Muscle of leg (tissue), 11 donors: ENCODE data around the gene SPDYE3. TPM values are rescaled to one million over a fixed set of nuclear protein-coding genes. Genes with fewer than 3 reads are reported as not detected.

ENCODE experiments used
- DNase-seq: peaks from one replicate; pipeline ENCODE4 v3.0.0; 2013
- H3K27ac ChIP-seq: one replicate; pipeline ENCODE4 v1.5.1; 2013; ENCODE audit warnings: mild to moderate bottlenecking, low read length, control low read depth
- H3K27me3 ChIP-seq: one replicate; pipeline ENCODE4 v1.6.1; 2013; ENCODE audit warnings: low read length; ENCODE audit not compliant: control insufficient read depth, insufficient read depth
- H3K36me3 ChIP-seq: one replicate; pipeline ENCODE4 v1.6.1; 2013; ENCODE audit warnings: low read length; ENCODE audit not compliant: control insufficient read depth, insufficient read depth
- H3K4me1 ChIP-seq: one replicate; pipeline ENCODE4 v1.6.1; 2013; ENCODE audit warnings: low read length; ENCODE audit not compliant: control insufficient read depth, insufficient read depth
- H3K4me3 ChIP-seq: one replicate; pipeline ENCODE4 v1.5.1; 2013; ENCODE audit warnings: low read length, control low read depth
- H3K9me3 ChIP-seq: replicated peaks from 2 replicates; pipeline ENCODE4 v1.6.1; 2013; ENCODE audit warnings: low read depth, low read length; ENCODE audit not compliant: control insufficient read depth
- WGBS: methylation state at CpG from one replicate; pipeline ENCODE4 v1.1.5; 2013; ENCODE audit warnings: missing lambda C conversion rate; ENCODE audit not compliant: insufficient coverage; 5-methylcytosine and 5-hydroxymethylcytosine counted together
- polyA plus RNA-seq, 8 donors: library from polyadenylated mRNA; unstranded; fragments of 120-200 nt; gene quantifications; one replicate each; pipeline versions ENCODE4 v1.2.1 to v1.2.3, GENCODE V29; 2013; ENCODE audit warnings: inconsistent platforms in 1 of 8, low replicate concordance in 1 of 8; ENCODE audit not compliant: insufficient read length in 8 of 8, insufficient read depth in 1 of 8
- total RNA-seq: library from RNA; stranded (reverse); fragments of 120-200 nt; gene quantifications from one replicate; pipeline ENCODE4 v1.2.4, GENCODE V29; 2013

The SPDYE3 gene
- total and polyA plus RNA-seq, 9 donors, result 4.0 to 6.2 (median 5.3) TPM; not detected in 1

GRCh38 chr7:100370303-100370702 lies 62.8 kb downstream of the SPDYE3 start:
- H3K27ac ChIP-seq, result no peak overlapping the region
- no peak for DNase-seq
- no peak overlapping the region for H3K4me3 ChIP-seq
- H3K4me1 ChIP-seq, result peaks cover 16% of the 10 kb centered on the region
- H3K9me3 ChIP-seq, result no peaks in the 10 kb centered on the region
- no peaks in the 10 kb centered on the region for H3K27me3 ChIP-seq
- 25% methylated on average over 4 of the region's 4 CpGs for WGBS
- H3K36me3 ChIP-seq, result peaks cover 16% of the 10 kb centered on the region

- Histone ChIP-seq H3K4me3 (no peak overlapping the region), H3K4me1 (peaks cover 16% of the 10 kb centered on the region), H3K27me3 (no peaks in the 10 kb centered on the region), H3K9me3 (no peaks in the 10 kb centered on the region), H3K36me3 (peaks cover 15% of the 10 kb centered on the region), H3K27ac (no peak overlapping the region)
- WGBS, result 98% methylated on average over 4 of the region's 6 CpGs
- no peak for DNase-seq
Observed at GRCh38 chr7:100370746-100371145, 63.2 kb downstream of the SPDYE3 start.

GRCh38 chr7:100371561-100372171 lies 64.2 kb downstream of the SPDYE3 start:
- Histone ChIP-seq H3K36me3 (peaks cover 15% of the 10 kb centered on the region), H3K4me1 (peaks cover 14% of the 10 kb centered on the region), H3K27ac (no peak overlapping the region), H3K4me3 (no peak overlapping the region), H3K27me3 (no peaks in the 10 kb centered on the region), H3K9me3 (no peaks in the 10 kb centered on the region)
- DNase-seq, result no peak
- WGBS, result 56% methylated on average over 4 of the region's 7 CpGs

Other genes starting within 250 kb of the SPDYE3 start
- 31.8 TPM for gene ZNF3, start 226.0 kb upstream of the SPDYE3 start, total RNA-seq
- gene ZNF3, start 226.0 kb upstream of the SPDYE3 start, polyA plus RNA-seq, result 10 to 100 TPM; 22.5 to 29.7 (median 25.1) TPM
- gene COPS6, start 218.7 kb upstream of the SPDYE3 start, total RNA-seq, result 42.3 TPM
- gene COPS6, start 218.7 kb upstream of the SPDYE3 start, polyA plus RNA-seq, result 100 to 1,000 TPM in 1 of 8 donors, 10 to 100 TPM in 7; 88.3 to 100 (median 94.1) TPM
- 57.7 TPM for gene MCM7, start 206.3 kb upstream of the SPDYE3 start, total RNA-seq
- gene MCM7, start 206.3 kb upstream of the SPDYE3 start, polyA plus RNA-seq, result 10 to 100 TPM; 69.2 to 88.7 (median 81.0) TPM
- gene AP4M1, start 206.1 kb upstream of the SPDYE3 start, total RNA-seq, result 15.8 TPM
- gene AP4M1, start 206.1 kb upstream of the SPDYE3 start, polyA plus RNA-seq, result 10 to 100 TPM; 20.4 to 29.5 (median 23.3) TPM
- gene TAF6, start 188.3 kb upstream of the SPDYE3 start, total RNA-seq, result 14.1 TPM
- 10 to 100 TPM; 31.6 to 41.0 (median 35.0) TPM for gene TAF6, start 188.3 kb upstream of the SPDYE3 start, polyA plus RNA-seq
- gene CNPY4, start 188.1 kb upstream of the SPDYE3 start, total RNA-seq, result 50.2 TPM
- 10 to 100 TPM; 31.0 to 56.4 (median 42.6) TPM for gene CNPY4, start 188.1 kb upstream of the SPDYE3 start, polyA plus RNA-seq
- 2.3 TPM for gene MBLAC1, start 180.7 kb upstream of the SPDYE3 start, total RNA-seq
- gene MBLAC1, start 180.7 kb upstream of the SPDYE3 start, polyA plus RNA-seq, result 1 to 10 TPM; 1.2 to 2.2 (median 1.4) TPM
- 97.1 TPM for gene LAMTOR4, start 158.8 kb upstream of the SPDYE3 start, total RNA-seq
- 10 to 100 TPM; 65.0 to 84.3 (median 72.8) TPM for gene LAMTOR4, start 158.8 kb upstream of the SPDYE3 start, polyA plus RNA-seq
- 5.8 TPM for gene TRAPPC14, start 149.0 kb upstream of the SPDYE3 start, total RNA-seq
- 10 to 100 TPM in 7 of 8 donors, 1 to 10 TPM in 1; 8.5 to 13.9 (median 10.9) TPM for gene TRAPPC14, start 149.0 kb upstream of the SPDYE3 start, polyA plus RNA-seq
- 4.3 TPM for gene GAL3ST4, start 139.1 kb upstream of the SPDYE3 start, total RNA-seq
- gene GAL3ST4, start 139.1 kb upstream of the SPDYE3 start, polyA plus RNA-seq, result 10 to 100 TPM in 7 of 8 donors, 1 to 10 TPM in 1; 8.9 to 18.7 (median 12.1) TPM
- 3.9 TPM for gene GPC2, start 130.3 kb upstream of the SPDYE3 start, total RNA-seq
- 10 to 100 TPM in 2 of 8 donors, 1 to 10 TPM in 6; 5.9 to 11.2 (median 8.4) TPM for gene GPC2, start 130.3 kb upstream of the SPDYE3 start, polyA plus RNA-seq
- gene STAG3, start 129.8 kb upstream of the SPDYE3 start, total RNA-seq, result 1.6 TPM
- gene STAG3, start 129.8 kb upstream of the SPDYE3 start, polyA plus RNA-seq, result 10 to 100 TPM in 5 of 8 donors, 1 to 10 TPM in 3; 9.0 to 20.2 (median 13.2) TPM
- gene PVRIG, start 87.8 kb upstream of the SPDYE3 start, total RNA-seq, result 0.13 TPM
- 1 to 10 TPM; 1.5 to 7.6 (median 3.6) TPM for gene PVRIG, start 87.8 kb upstream of the SPDYE3 start, polyA plus RNA-seq
- gene PILRB, start 50.4 kb downstream of the SPDYE3 start, total RNA-seq, result 13.9 TPM
- 10 to 100 TPM; 11.4 to 39.8 (median 18.0) TPM for gene PILRB, start 50.4 kb downstream of the SPDYE3 start, polyA plus RNA-seq
- gene PILRA, start 65.8 kb downstream of the SPDYE3 start, total RNA-seq, result 1.3 TPM
- gene PILRA, start 65.8 kb downstream of the SPDYE3 start, polyA plus RNA-seq, result 1 to 10 TPM; 1.7 to 6.1 (median 2.3) TPM
- 5.2 TPM for gene ZCWPW1, start 121.0 kb downstream of the SPDYE3 start, total RNA-seq
- 1 to 10 TPM; 4.4 to 8.9 (median 5.4) TPM for gene ZCWPW1, start 121.0 kb downstream of the SPDYE3 start, polyA plus RNA-seq
- 23.5 TPM for gene MEPCE, start 122.1 kb downstream of the SPDYE3 start, total RNA-seq
- gene MEPCE, start 122.1 kb downstream of the SPDYE3 start, polyA plus RNA-seq, result 10 to 100 TPM; 32.4 to 44.4 (median 38.5) TPM
- gene PPP1R35, start 128.8 kb downstream of the SPDYE3 start, total RNA-seq, result 21.7 TPM
- gene PPP1R35, start 128.8 kb downstream of the SPDYE3 start, polyA plus RNA-seq, result 10 to 100 TPM; 10.9 to 25.2 (median 15.2) TPM
- gene SPACDR, start 156.6 kb downstream of the SPDYE3 start, total RNA-seq, result 1.2 TPM
- 1 to 10 TPM in 7 of 8 donors, under 1 TPM in 1; 0.98 to 3.4 (median 1.6) TPM for gene SPACDR, start 156.6 kb downstream of the SPDYE3 start, polyA plus RNA-seq
- 28.9 TPM for gene TSC22D4, start 171.5 kb downstream of the SPDYE3 start, total RNA-seq
- 10 to 100 TPM; 36.7 to 59.3 (median 47.9) TPM for gene TSC22D4, start 171.5 kb downstream of the SPDYE3 start, polyA plus RNA-seq
- 1.6 TPM for gene NYAP1, start 176.2 kb downstream of the SPDYE3 start, total RNA-seq
- gene NYAP1, start 176.2 kb downstream of the SPDYE3 start, polyA plus RNA-seq, result 1 to 10 TPM; 1.5 to 2.9 (median 2.5) TPM
- gene AGFG2, start 231.5 kb downstream of the SPDYE3 start, total RNA-seq, result 6.1 TPM
- 10 to 100 TPM in 6 of 8 donors, 1 to 10 TPM in 2; 8.9 to 13.7 (median 12.2) TPM for gene AGFG2, start 231.5 kb downstream of the SPDYE3 start, polyA plus RNA-seq